Trophoblast cell (in vitro differentiated cells and primary cell): ENCODE measurements around the gene CASP2.

ENCODE experiments used
- DNase-seq, 2 donors: peaks; one replicate each; pipeline ENCODE4 v3.0.0-alpha.2; 2016
- H2AFZ ChIP-seq: 2 replicates; pipeline ENCODE4 v1.6.1; 2013; ENCODE audit warnings: low read length, moderate library complexity, mild to moderate bottlenecking; ENCODE audit not compliant: insufficient read depth, poor library complexity
- H2AK5ac ChIP-seq: 2 replicates; pipeline ENCODE4 v1.6.1; 2013; ENCODE audit warnings: mild to moderate bottlenecking, low read length
- H2BK120ac ChIP-seq: 2 replicates; pipeline ENCODE4 v1.6.1; 2013; ENCODE audit warnings: low read length, mild to moderate bottlenecking, moderate library complexity; ENCODE audit not compliant: insufficient read depth, poor library complexity
- H2BK12ac ChIP-seq: 2 replicates; pipeline ENCODE4 v1.6.1; 2013; ENCODE audit warnings: mild to moderate bottlenecking, low read length, moderate library complexity
- H2BK5ac ChIP-seq: 2 replicates; pipeline ENCODE4 v1.6.1; 2013; ENCODE audit warnings: low read length, low read depth, moderate library complexity, mild to moderate bottlenecking; ENCODE audit not compliant: poor library complexity
- H3K14ac ChIP-seq: 2 replicates; pipeline ENCODE4 v1.6.1; 2013; ENCODE audit warnings: mild to moderate bottlenecking, low read length
- H3K18ac ChIP-seq: 2 replicates; pipeline ENCODE4 v1.6.1; 2013; ENCODE audit warnings: mild to moderate bottlenecking, low read length
- H3K23ac ChIP-seq: 2 replicates; pipeline ENCODE4 v1.6.1; 2013; ENCODE audit warnings: low read length
- H3K27ac ChIP-seq: 2 replicates; pipeline ENCODE4 v1.5.1; 2013; ENCODE audit warnings: low read depth, mild to moderate bottlenecking, inconsistent platforms, low read length, moderate library complexity
- H3K27me3 ChIP-seq: 2 replicates; pipeline ENCODE4 v1.6.1; 2013; ENCODE audit warnings: inconsistent platforms, mild to moderate bottlenecking, low read length, moderate library complexity; ENCODE audit not compliant: insufficient read depth
- H3K36me3 ChIP-seq, 2 experiments: 1 replicate in 1 of 2; 2 replicates in 1 of 2; pipeline ENCODE4 v1.6.1; 2013; ENCODE audit warnings: low read length in 2 of 2, mild to moderate bottlenecking in 2 of 2, moderate library complexity in 1 of 2; ENCODE audit not compliant: insufficient read depth in 2 of 2, control insufficient read depth in 1 of 2
- H3K4ac ChIP-seq: 2 replicates; pipeline ENCODE4 v1.6.1; 2013; ENCODE audit warnings: low read depth, mild to moderate bottlenecking, low read length, moderate library complexity
- H3K4me1 ChIP-seq, 2 experiments: 1 replicate in 1 of 2; 2 replicates in 1 of 2; pipeline ENCODE4 v1.6.1; 2013; ENCODE audit warnings: low read length in 2 of 2, mild to moderate bottlenecking in 2 of 2, moderate library complexity in 1 of 2; ENCODE audit not compliant: insufficient read depth in 2 of 2, control insufficient read depth in 1 of 2
- H3K4me2 ChIP-seq: 2 replicates; pipeline ENCODE4 v1.6.1; 2013; ENCODE audit warnings: inconsistent platforms, mild to moderate bottlenecking, low read length, moderate library complexity
- H3K4me3 ChIP-seq: 2 replicates; pipeline ENCODE4 v1.5.1; 2013; ENCODE audit warnings: mild to moderate bottlenecking, low read depth, low read length, inconsistent platforms
- H3K79me1 ChIP-seq: one replicate; pipeline ENCODE4 v1.6.1; 2013; ENCODE audit warnings: low read length
- H3K79me2 ChIP-seq: 2 replicates; pipeline ENCODE4 v1.6.1; 2013; ENCODE audit warnings: low read length, mild to moderate bottlenecking; ENCODE audit not compliant: control insufficient read depth, insufficient read depth, poor library complexity
- H3K9ac ChIP-seq: 2 replicates; pipeline ENCODE4 v1.6.1; 2013; ENCODE audit warnings: mild to moderate bottlenecking, low read length
- H3K9me3 ChIP-seq: 2 replicates; pipeline ENCODE4 v1.6.1; 2013; ENCODE audit warnings: low read depth, mild to moderate bottlenecking, control low read depth, inconsistent platforms, low read length; ENCODE audit not compliant: insufficient read depth
- H4K12ac ChIP-seq: 2 replicates; pipeline ENCODE4 v1.6.1; 2013; ENCODE audit warnings: low read depth, mild to moderate bottlenecking, low read length, moderate library complexity
- H4K8ac ChIP-seq: 2 replicates; pipeline ENCODE4 v1.6.1; 2013; ENCODE audit warnings: low read depth, mild to moderate bottlenecking, low read length, moderate library complexity
- H4K91ac ChIP-seq: one replicate; pipeline ENCODE4 v1.6.1; 2013; ENCODE audit warnings: low read depth, mild to moderate bottlenecking, low read length, moderate library complexity
- WGBS: extraction: QIAGEN DNeasy Blood & Tissue Kit; methylation state at CpG from one replicate; pipeline ENCODE4 v1.1.7; 2013; ENCODE audit warnings: missing lambda C conversion rate; ENCODE audit not compliant: insufficient read length, insufficient coverage; ENCODE audit errors: extremely low coverage; 5-methylcytosine and 5-hydroxymethylcytosine counted together

Gene CASP2

DNA sequence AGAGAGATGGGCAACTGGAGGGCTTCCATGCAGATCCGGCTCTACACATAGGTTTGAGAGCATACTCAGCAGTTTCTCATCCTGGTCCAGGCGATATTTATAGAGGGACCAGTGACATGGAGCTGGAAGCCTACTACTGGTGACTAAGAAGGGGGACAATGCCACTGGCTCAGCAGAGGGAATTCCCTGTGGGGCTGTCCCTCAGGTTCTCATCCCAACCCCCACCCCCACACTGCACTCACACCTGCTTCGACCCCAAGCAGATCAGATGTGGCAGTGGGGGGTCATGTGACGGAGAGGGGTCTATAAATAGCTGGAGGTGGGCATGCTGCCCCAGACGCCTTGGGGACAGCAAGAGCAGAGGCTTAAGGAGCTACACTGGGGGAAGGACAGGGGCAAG is 27.6 kb downstream of the CASP2 start, which contains the start of gene CLCN1:
TSS of gene CLCN1 (plus strand) at position 336 of the 400 bp plus-strand sequence. CDS start 102 bp downstream, outside the sequence.
- Histone ChIP-seq H2BK5ac (no peak within 1 kb of the TSS), H2AK5ac (no peak within 1 kb of the TSS), H3K14ac (no peak within 1 kb of the TSS), H4K12ac (no peak within 1 kb of the TSS), H3K9ac (no peak within 1 kb of the TSS), H3K4me2 (no peak within 1 kb of the TSS), H2BK120ac (no peak within 1 kb of the TSS), H2BK12ac (no peak within 1 kb of the TSS), H4K91ac (no peak within 1 kb of the TSS), H3K4me3 (no peak within 1 kb of the TSS), H3K4me1 (peaks cover 3 to 7% of the 10 kb centered on the region in 2 experiments), H3K9me3 (peaks cover 1% of the 10 kb centered on the region), H3K79me1 (no peaks in the 10 kb centered on the region), H3K27me3 (no peaks in the 10 kb centered on the region), H3K36me3 (no peaks in the 10 kb centered on the region), H2AFZ (no peak within 1 kb of the TSS), H3K4ac (no peak within 1 kb of the TSS), H3K27ac (no peak within 1 kb of the TSS), H3K23ac (no peak within 1 kb of the TSS), H3K18ac (no peak within 1 kb of the TSS), H3K79me2 (no peaks in the 10 kb centered on the region), H4K8ac (no peak within 1 kb of the TSS)
- WGBS: no CpG with 5 or more reads among the region's 5 CpGs
- no peak for DNase-seq

DNA sequence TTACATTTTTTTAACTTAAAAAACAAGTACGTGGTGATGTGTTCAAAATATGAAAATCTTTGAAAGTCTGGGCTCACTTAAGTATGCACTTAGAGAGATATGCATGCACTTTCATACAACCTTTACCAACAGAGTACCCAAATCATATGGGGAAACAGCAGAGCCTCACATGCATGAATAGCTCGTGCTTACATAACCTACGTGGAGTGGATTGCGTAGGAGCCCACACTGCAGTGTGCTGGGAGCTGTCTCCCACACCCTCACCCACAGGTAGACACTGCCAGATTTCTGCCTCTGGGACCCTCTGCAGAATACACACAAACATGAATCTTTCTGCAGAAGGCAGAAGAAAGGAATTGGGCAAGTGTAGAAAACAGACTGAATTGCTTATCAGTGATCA is 28.3 kb downstream of the CASP2 start:
- Histone ChIP-seq H4K8ac (no peak overlapping the region), H2BK120ac (no peak overlapping the region), H4K91ac (no peak overlapping the region), H3K18ac (no peak overlapping the region), H3K27ac (no peak overlapping the region), H3K14ac (no peak overlapping the region), H3K79me1 (no peaks in the 10 kb centered on the region), H2AFZ (no peak overlapping the region), H3K4me1 (peaks cover 4 to 7% of the 10 kb centered on the region in 2 experiments), H2BK12ac (no peak overlapping the region), H3K27me3 (no peaks in the 10 kb centered on the region), H3K9ac (no peak overlapping the region), H3K79me2 (no peaks in the 10 kb centered on the region), H3K36me3 (no peaks in the 10 kb centered on the region), H2AK5ac (no peak overlapping the region), H2BK5ac (no peak overlapping the region), H3K4ac (no peak overlapping the region), H3K4me3 (no peak overlapping the region), H4K12ac (no peak overlapping the region), H3K23ac (no peak overlapping the region), H3K4me2 (no peak overlapping the region), H3K9me3 (peaks cover 1% of the 10 kb centered on the region)
- DNase-seq: no peak
- WGBS: no CpG with 5 or more reads among the region's 4 CpGs

DNA sequence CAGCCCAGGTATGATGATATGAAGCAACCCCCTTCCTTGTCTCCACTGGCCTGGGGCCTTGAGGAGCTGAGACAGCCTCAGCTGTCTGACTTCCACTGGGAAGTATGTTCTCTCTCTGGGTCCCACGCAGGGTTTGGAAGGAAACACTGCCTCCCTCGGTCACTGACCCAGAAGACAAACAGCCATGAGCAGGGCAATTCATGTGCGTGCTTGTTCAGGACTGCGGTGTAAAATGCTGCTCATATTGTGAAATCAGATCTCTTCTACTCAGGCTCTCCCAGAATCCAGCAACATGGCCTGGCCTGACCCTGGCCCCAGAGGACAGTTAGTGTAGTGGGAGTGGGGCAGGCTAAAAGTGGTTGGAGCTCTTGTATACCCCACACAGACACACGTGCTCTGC is 30.5 kb downstream of the CASP2 start:
- Histone ChIP-seq H3K9ac (no peak overlapping the region), H2BK5ac (no peak overlapping the region), H3K4me2 (no peak overlapping the region), H2BK12ac (no peak overlapping the region), H3K23ac (no peak overlapping the region), H3K27ac (no peak overlapping the region), H3K4me3 (no peak overlapping the region), H3K27me3 (no peaks in the 10 kb centered on the region), H3K4me1 (peaks cover 4 to 7% of the 10 kb centered on the region in 2 experiments), H3K14ac (no peak overlapping the region), H3K79me1 (no peaks in the 10 kb centered on the region), H4K91ac (no peak overlapping the region), H3K79me2 (no peaks in the 10 kb centered on the region), H3K36me3 (no peaks in the 10 kb centered on the region), H2AK5ac (no peak overlapping the region), H4K12ac (no peak overlapping the region), H3K9me3 (peaks cover 1% of the 10 kb centered on the region), H2AFZ (no peak overlapping the region), H2BK120ac (no peak overlapping the region), H4K8ac (no peak overlapping the region), H3K18ac (no peak overlapping the region), H3K4ac (no peak overlapping the region)
- WGBS: no CpG with 5 or more reads among the region's 5 CpGs
- peak; percentile 7 to 21 for DNase-seq

GRCh38 chr7:143320620-143321019 is 32.5 kb downstream of the CASP2 start:
- no peak overlapping the region for H2AK5ac ChIP-seq
- no peak overlapping the region for H3K9ac ChIP-seq
- no peaks in the 10 kb centered on the region for H3K36me3 ChIP-seq
- no peak overlapping the region for H3K27ac ChIP-seq
- no peaks in the 10 kb centered on the region for H3K79me1 ChIP-seq
- no peak overlapping the region for H2BK5ac ChIP-seq
- no peak overlapping the region for H4K12ac ChIP-seq
- H3K4me3 ChIP-seq: no peak overlapping the region
- no peak overlapping the region for H3K4me2 ChIP-seq
- no peak overlapping the region for H3K4ac ChIP-seq
- no peak overlapping the region for H4K91ac ChIP-seq
- H3K79me2 ChIP-seq: no peaks in the 10 kb centered on the region
- H3K4me1 ChIP-seq: peaks cover 4 to 7% of the 10 kb centered on the region in 2 experiments
- no peak overlapping the region for H2BK120ac ChIP-seq
- no peak overlapping the region for H2BK12ac ChIP-seq
- H3K27me3 ChIP-seq: no peaks in the 10 kb centered on the region
- no peak overlapping the region for H3K23ac ChIP-seq
- H4K8ac ChIP-seq: no peak overlapping the region
- WGBS: no CpG with 5 or more reads among the region's 9 CpGs
- H3K18ac ChIP-seq: no peak overlapping the region
- H3K14ac ChIP-seq: no peak overlapping the region
- peaks cover 1% of the 10 kb centered on the region for H3K9me3 ChIP-seq
- no peak overlapping the region for H2AFZ ChIP-seq
- no peak for DNase-seq
